ENCODE results near the gene SCMH1.

SCMH1 gene

GRCh38 chr1:41101076-41101475 lies 141.0 kb downstream of the SCMH1 start:
- no peak for DNase-seq
- no peak for TF ChIP-seq CTCF (IDR thresholded peaks at IDR 0.05; ENCODE audit: low read depth, low read length, missing control alignments)
- no peak overlapping the region for H3K27ac ChIP-seq
- no peaks in the 10 kb centered on the region for H3K36me3 ChIP-seq (replicated peaks)
- in situ Hi-C loops (cut with HindIII; ENCODE audit: low pct_ligation_motif_present, low sequenced_read_pairs) = no loop called here
- H3K27me3 ChIP-seq (replicated peaks) = no peaks in the 10 kb centered on the region
- H3K4me3 ChIP-seq (ENCODE audit: low read depth, low read length) = no peak overlapping the region

GRCh38 chr1:41100170-41100569 lies 141.9 kb downstream of the SCMH1 start:
- TF ChIP-seq CTCF (IDR thresholded peaks at IDR 0.05; ENCODE audit: low read depth, low read length, missing control alignments) = no peak
- in situ Hi-C loops (cut with HindIII; ENCODE audit: low pct_ligation_motif_present, low sequenced_read_pairs) = no loop called here
- Histone ChIP-seq H3K27me3 (replicated peaks) (no peaks in the 10 kb centered on the region), H3K36me3 (replicated peaks) (no peaks in the 10 kb centered on the region), H3K27ac (no peak overlapping the region), H3K4me3 (ENCODE audit: low read depth, low read length) (no peak overlapping the region)
- no peak for DNase-seq

GRCh38 chr1:41098730-41099460 lies 143.2 kb downstream of the SCMH1 start:
- no peak overlapping the region for H3K4me3 ChIP-seq (ENCODE audit: low read depth, low read length)
- no peak overlapping the region for H3K27ac ChIP-seq
- TF ChIP-seq CTCF (IDR thresholded peaks at IDR 0.05; ENCODE audit: low read depth, low read length, missing control alignments) = no peak
- no peaks in the 10 kb centered on the region for H3K36me3 ChIP-seq (replicated peaks)
- DNase-seq = no peak
- H3K27me3 ChIP-seq (replicated peaks) = no peaks in the 10 kb centered on the region
- in situ Hi-C loops (cut with HindIII; ENCODE audit: low pct_ligation_motif_present, low sequenced_read_pairs) = no loop called here

GRCh38 chr1:41097105-41097504 lies 145.0 kb downstream of the SCMH1 start:
- DNase-seq = no peak
- H3K27me3 ChIP-seq (replicated peaks) = no peaks in the 10 kb centered on the region

GRCh38 chr1:41093826-41094225 lies 148.3 kb downstream of the SCMH1 start:
- Histone ChIP-seq H3K36me3 (replicated peaks) (no peaks in the 10 kb centered on the region), H3K4me3 (ENCODE audit: low read depth, low read length) (no peak overlapping the region), H3K27me3 (replicated peaks) (no peaks in the 10 kb centered on the region), H3K27ac (no peak overlapping the region)
- TF ChIP-seq CTCF (IDR thresholded peaks at IDR 0.05; ENCODE audit: low read depth, low read length, missing control alignments) = no peak
- DNase-seq = no peak
- in situ Hi-C loops (cut with HindIII; ENCODE audit: low pct_ligation_motif_present, low sequenced_read_pairs) = no loop called here

More at GRCh38 chr1:41097105-41097504, 145.0 kb downstream of the SCMH1 start:
- Histone ChIP-seq H3K36me3 (replicated peaks) (no peaks in the 10 kb centered on the region), H3K4me3 (ENCODE audit: low read depth, low read length) (no peak overlapping the region), H3K27ac (no peak overlapping the region)
- TF ChIP-seq CTCF (IDR thresholded peaks at IDR 0.05; ENCODE audit: low read depth, low read length, missing control alignments) = no peak
- in situ Hi-C loops (cut with HindIII; ENCODE audit: low pct_ligation_motif_present, low sequenced_read_pairs) = no loop called here

- no peaks in the 10 kb centered on the region for H3K36me3 ChIP-seq (replicated peaks)
- no peaks in the 10 kb centered on the region for H3K27me3 ChIP-seq (replicated peaks)
- DNase-seq = no peak
- in situ Hi-C loops (cut with HindIII; ENCODE audit: low pct_ligation_motif_present, low sequenced_read_pairs) = no loop called here
- TF ChIP-seq CTCF (IDR thresholded peaks at IDR 0.05; ENCODE audit: low read depth, low read length, missing control alignments) = no peak
- H3K4me3 ChIP-seq (ENCODE audit: low read depth, low read length) = no peak overlapping the region
- no peak overlapping the region for H3K27ac ChIP-seq
Measured at GRCh38 chr1:41086921-41087320, 155.2 kb downstream of the SCMH1 start.
